ENCODE measurements around the gene TTLL5.

The TTLL5 gene

GRCh38 chr14:75660630-75661498, at the start of gene TTLL5, which contains the start of gene ERG28:
Gene TTLL5 (plus strand): TSS chr14:75661246. CDS start chr14:75663150, 1,904 bp downstream.
Gene ERG28 (minus strand): TSS chr14:75660876. CDS start chr14:75657502, 3,374 bp downstream.
- DNase-seq, result peak; percentile 98

GRCh38 chr14:75612157-75612556, 48.9 kb upstream of the TTLL5 start:
- DNase-seq, result no peak

GRCh38 chr14:75614179-75614578, 46.9 kb upstream of the TTLL5 start:
- DNase-seq, result no peak

DNA sequence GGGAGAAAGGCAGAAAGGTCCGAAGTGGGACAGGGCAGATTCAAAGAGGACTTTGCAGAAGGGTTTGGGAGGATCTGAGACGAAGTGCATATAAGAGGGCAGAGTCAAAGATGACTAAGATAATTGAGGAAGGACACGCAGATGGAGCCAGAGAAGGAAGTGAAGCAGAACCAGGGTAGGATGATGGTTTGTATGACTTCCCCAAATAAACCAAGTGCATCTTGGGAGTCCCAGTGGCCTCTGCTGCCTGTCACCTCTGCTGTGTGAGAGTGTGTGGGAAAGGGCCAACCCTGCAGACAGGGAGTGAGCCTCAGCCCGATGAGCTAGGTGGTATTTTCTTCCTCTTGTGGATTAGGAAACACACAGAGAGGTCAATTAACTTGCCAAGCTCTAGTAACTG, 45.8 kb upstream of the TTLL5 start:
- DNase-seq, result no peak

GRCh38 chr14:75619548-75619947, 41.5 kb upstream of the TTLL5 start:
- DNase-seq, result no peak

- no peak for DNase-seq
Observed at GRCh38 chr14:75625034-75625433, 36.0 kb upstream of the TTLL5 start.

DNA sequence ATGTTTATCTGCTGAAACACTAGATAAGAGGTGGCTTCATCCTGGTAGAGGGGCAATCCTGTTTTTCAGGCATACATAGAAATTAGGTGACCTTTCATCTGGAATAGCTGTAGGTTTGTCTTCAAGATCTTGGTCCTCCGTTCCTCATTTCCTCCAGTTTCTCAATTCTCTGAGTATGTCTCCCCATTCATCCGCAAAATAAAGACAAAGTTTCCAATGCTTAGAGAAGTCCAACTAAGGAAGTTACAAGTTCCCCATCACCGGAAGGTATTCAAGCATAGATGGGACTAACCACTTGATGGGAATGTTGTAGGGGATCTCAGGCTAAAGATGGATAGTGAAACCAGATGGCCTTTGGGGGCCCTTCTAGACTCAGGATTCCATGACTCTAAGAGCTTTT, 34.6 kb upstream of the TTLL5 start:
- DNase-seq, result no peak

GRCh38 chr14:75626863-75627262, 34.2 kb upstream of the TTLL5 start:
- DNase-seq, result no peak

GRCh38 chr14:75627406-75627805, 33.6 kb upstream of the TTLL5 start:
- no peak for DNase-seq

GRCh38 chr14:75628816-75629215, 32.2 kb upstream of the TTLL5 start:
- no peak for DNase-seq

DNA sequence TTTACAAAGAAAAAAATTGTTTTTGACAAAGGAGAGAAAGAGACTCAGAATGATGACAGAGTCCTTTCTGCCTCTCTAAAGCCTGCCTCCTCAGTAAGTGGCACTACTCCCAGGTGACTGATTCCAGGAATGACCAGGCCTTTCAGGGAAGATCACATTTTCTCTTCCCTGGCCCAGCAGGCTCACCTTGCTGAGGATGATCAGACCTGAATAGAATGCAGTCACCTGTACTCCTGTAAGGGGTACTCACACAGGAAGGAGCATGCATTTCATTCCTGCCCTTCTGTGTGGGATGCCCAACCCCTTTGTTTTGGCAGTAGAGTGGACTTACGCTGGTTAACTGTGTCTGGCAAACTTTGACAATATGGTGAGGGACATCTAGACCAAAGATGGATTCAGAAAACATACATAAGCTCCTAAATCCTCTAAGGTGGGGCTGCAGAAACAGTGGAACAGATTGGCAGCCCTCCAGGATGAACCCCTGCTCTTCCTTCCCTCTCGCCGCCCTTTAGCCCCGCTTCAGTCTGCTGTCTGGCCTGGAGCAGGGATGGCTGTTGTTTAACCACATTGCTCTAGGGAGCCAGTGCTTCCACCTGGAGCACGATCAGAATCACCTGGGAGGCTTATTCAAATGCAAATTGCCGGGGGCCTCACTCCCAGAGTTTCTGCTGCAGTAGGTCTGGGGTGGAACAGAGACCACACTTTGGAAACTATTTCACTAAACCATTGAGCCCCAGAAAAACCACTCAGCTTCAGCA, 30.2 kb upstream of the TTLL5 start:
- DNase-seq, result no peak

- DNase-seq, result no peak
Observed at GRCh38 chr14:75631453-75631831, 29.6 kb upstream of the TTLL5 start.

DNA sequence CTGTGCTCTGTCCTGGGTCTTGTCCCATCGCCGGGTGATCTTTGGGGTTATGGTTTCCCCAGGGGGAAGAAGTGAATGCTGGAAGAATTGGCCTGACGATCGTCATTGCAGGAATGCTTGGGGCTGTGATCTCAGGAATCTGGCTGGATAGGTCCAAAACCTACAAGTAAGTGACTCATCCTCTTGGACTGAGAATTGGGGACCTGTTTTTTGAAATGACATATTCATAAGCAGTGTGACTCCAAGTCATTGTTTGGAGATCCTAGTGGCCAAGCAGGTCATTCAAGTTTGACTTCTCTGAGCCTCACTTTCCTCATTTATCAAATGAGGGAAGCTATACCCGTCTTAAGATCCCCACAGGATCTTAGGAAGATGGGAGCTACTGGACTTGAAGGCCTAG, 26.2 kb upstream of the TTLL5 start:
- DNase-seq, result no peak

DNA sequence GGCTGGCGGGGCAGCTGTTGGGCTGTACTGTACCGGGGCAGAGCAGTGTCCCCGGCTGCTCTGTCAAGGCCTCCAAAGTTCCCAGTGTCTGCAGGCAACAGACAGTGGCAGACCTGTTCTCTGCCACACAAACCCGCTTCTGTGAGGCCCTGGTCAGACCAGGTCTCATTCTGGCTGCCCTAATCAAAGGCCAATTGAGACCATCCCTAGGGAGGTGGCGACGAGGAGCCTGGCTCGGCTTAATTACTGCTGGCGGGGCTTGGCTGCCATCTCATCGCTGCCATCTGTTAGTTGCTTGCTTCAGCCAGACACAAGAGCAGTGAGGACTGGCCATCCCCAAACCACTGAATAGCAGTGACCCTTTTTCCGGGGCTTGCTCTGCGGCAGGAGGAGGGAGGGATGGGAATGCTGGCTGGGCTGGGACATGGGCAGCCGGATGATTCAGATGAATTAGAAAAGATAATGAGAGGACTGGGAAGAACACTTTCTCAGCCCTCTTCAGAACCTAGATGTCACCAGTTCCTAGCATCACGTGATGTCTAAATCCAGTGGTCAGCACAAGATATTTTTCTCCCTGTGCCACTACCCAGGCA, 24.9 kb upstream of the TTLL5 start:
- no peak for DNase-seq

GRCh38 chr14:75640876-75641275, 20.2 kb upstream of the TTLL5 start:
- no peak for DNase-seq

GRCh38 chr14:75643985-75644384, 17.1 kb upstream of the TTLL5 start:
- DNase-seq, result no peak

DNA sequence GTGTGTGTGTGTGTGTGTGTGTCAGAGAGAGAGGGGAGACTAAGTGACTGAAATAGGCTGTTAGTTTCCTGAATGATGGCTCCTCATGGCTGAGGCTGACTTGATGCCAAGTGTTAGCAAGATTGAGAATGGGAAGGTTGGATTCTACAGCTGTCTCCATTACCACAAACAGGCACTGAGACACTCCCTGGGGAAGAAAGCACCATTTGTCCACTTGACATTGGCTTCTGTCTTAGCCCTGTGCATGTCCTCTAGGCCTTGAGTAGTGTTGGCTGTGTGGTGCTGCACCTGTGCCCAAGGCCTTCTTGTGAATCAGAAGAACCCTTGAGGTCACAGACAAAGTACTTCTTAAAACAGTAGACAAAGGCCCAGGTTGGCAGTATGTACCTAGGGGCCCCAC, 16.0 kb upstream of the TTLL5 start:
- no peak for DNase-seq

DNA sequence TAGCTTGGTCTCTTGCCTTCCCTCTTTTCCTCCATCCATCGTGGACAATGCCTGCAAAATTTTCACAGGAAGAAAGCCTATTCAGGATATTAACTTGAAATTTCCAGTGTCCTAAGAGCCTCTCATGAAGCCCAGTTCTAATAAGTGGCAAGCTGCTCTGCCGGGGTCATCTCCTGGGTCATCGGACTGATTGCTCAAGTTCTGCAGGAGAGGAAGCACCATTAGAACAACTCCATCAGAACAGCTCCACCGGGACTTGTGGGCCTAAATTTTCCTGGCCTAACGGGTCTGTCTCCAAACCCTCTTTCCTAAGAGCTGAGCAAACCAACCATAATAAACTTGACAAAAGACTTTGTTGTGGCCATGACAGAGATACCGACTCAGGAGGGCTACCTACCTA, 14.3 kb upstream of the TTLL5 start:
- no peak for DNase-seq

- DNase-seq, result no peak
Observed at GRCh38 chr14:75647640-75648039, 13.4 kb upstream of the TTLL5 start.

DNA sequence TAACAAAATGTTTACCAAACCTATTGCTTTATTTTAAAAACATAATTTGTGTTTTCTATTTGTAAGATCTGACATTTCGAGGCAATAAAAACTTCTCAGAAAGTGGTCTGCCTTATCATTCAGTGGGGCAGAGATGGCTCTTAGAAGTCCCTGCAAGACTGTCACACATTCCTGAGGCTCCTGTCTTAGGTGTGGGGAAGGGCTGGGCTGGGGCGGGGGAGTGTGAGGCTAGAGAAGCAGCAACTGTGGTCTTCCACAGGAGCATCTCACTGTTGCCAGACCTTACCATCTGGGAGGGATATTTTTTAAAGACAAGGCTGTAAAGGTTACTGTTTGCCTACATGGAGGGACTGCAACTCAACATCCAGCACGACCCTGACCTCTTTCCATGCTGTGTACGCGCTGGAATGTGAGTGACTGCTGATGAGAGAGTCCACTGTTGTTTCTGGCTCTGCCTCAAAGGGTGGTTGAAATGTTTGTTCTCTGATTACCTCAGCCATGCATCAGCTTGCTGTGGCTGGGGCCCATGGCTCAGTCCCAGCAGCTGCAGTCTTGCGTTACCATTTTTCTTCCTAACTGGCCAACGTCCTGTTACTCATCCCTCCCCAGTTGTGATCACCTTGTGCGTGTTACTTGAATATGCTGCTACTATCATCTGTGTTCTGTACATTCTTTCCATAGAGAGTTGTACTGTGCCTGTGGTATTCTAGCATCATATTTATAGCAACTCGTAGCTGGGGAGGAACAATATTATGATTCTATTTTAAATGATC, 12.8 kb upstream of the TTLL5 start:
- DNase-seq, result no peak

DNA sequence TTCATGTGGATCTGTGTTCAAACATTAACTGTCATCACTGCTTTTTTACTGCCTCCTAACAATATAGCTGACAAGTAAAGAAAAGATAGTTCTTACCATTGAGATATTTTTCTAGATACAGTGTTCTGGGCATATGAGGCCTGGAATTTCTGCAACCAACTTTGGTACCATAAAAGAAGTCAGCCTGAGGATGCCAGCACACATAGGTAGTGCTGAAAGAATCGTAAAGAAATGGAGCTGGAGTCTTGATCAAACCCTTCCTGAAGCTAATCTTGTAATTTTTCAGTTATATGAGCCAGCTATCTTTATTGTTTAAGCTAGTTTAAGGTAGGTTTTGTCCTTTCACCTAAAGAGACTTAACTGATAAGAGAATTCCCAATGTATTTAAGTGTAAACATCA, 11.7 kb upstream of the TTLL5 start:
- DNase-seq, result no peak

DNA sequence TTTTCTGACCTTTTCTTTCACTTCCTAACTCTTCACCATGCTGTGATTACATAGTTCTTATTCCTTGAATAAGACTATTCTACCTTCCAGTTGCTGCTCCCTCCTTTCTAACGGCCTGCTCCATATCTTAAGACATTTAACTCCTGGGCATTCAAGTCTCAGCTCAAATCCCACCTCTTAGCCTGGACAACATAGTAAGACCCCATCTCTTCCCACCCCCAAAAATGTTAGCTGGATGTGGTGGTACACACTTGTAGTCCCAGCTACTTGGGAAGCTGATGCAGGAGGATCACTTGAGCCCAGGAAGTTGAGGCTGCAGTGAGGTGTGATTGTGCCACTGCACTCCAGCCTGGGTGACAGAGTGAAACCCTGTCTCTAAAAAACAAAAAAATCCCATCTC, 11.3 kb upstream of the TTLL5 start:
- DNase-seq, result no peak
